Body of pancreas (tissue), 4 donors: ENCODE measurements around the gene C16orf95. TPM values are rescaled to one million over a fixed set of nuclear protein-coding genes. Genes with fewer than 3 reads are reported as not detected.

Source experiments
- ATAC-seq: fragments of 150-250 bp; one replicate; pipeline ENCODE4 v1.9.1; 2016
- DNase-seq, 4 donors: peaks; one replicate each; pipeline ENCODE4 v3.0.0-alpha.2; 2019
- H3K27ac ChIP-seq, 4 donors: fragments of 200-600 bp; sonication (generic); 1 replicate in 3 of 4; 2 replicates in 1 of 4; pipeline versions ENCODE4 v1.5.1 to v1.6.1; 2016 to 2019; ENCODE audit warnings: mild to moderate bottlenecking in 1 of 4, mixed read lengths in 1 of 4, moderate library complexity in 1 of 4
- H3K27me3 ChIP-seq, 2 donors: fragments of 200-600 bp; sonication (generic); one replicate each; pipeline ENCODE4 v1.6.0; 2016; ENCODE audit warnings: mild to moderate bottlenecking in 1 of 2
- H3K36me3 ChIP-seq, 2 donors: fragments of 200-600 bp; sonication (generic); replicated peaks in 1 of 2; 2 replicates each; pipeline ENCODE4 v1.5.1; 2016; ENCODE audit warnings: low read depth in 2 of 2; ENCODE audit not compliant: insufficient read depth in 1 of 2
- H3K4me1 ChIP-seq: fragments of 200-600 bp; sonication (generic); one replicate; pipeline ENCODE4 v1.6.0; 2016
- H3K4me3 ChIP-seq, 2 donors: fragments of 200-600 bp; sonication (generic); 1 replicate in 1 of 2; 2 replicates in 1 of 2; pipeline ENCODE4 v1.5.1; 2016 to 2019
- H3K9me3 ChIP-seq, 3 donors: fragments of 200-600 bp; sonication (generic); 1 replicate in 2 of 3; 2 replicates in 1 of 3; pipeline ENCODE4 v1.5.1; 2016
- POLR2A ChIP-seq, 3 donors: fragments of 450-650 bp; IDR thresholded peaks; one replicate each; pipeline ENCODE4 v1.6.1; 2016; ENCODE audit warnings: antibody characterized with exemption in 3 of 3, mild to moderate bottlenecking in 2 of 3
- WGBS, 2 donors: methylation state at CpG; one replicate each; pipeline ENCODE4 v1.1.5; 2017; 5-methylcytosine and 5-hydroxymethylcytosine counted together
- intact Hi-C: fragments of 100-400 bp; cut with DNase I; formaldehyde crosslinking; loops from one replicate; pipeline ENCODE4 v1.15.1; 2023
- total RNA-seq, 2 donors: library from RNA; depleted of rRNA; stranded (reverse); fragments of >200 nt; gene quantifications; one replicate each; pipeline ENCODE4 v1.1.0, GENCODE V29; 2016
- TF ChIP-seq, protein P1 (sequence below), 7 experiments: fragments of 450-650 bp in 4 of 7; fragments of 200-600 bp in 3 of 7; sonication (generic) in 3 of 7; IDR thresholded peaks; one replicate each; pipeline ENCODE4 v1.5.1; 2016 to 2019; ENCODE audit warnings: antibody characterized with exemption in 7 of 7

Gene C16orf95
- total RNA-seq, 2 donors from 2014 or later: 1.3 to 2.0 TPM

GRCh38 chr16:87337262-87337771 lies 20.1 kb upstream of the C16orf95 start:
- TF ChIP-seq POLR2A (IDR thresholded peaks at IDR 0.05): no peak
- TF ChIP-seq, protein P1, sequence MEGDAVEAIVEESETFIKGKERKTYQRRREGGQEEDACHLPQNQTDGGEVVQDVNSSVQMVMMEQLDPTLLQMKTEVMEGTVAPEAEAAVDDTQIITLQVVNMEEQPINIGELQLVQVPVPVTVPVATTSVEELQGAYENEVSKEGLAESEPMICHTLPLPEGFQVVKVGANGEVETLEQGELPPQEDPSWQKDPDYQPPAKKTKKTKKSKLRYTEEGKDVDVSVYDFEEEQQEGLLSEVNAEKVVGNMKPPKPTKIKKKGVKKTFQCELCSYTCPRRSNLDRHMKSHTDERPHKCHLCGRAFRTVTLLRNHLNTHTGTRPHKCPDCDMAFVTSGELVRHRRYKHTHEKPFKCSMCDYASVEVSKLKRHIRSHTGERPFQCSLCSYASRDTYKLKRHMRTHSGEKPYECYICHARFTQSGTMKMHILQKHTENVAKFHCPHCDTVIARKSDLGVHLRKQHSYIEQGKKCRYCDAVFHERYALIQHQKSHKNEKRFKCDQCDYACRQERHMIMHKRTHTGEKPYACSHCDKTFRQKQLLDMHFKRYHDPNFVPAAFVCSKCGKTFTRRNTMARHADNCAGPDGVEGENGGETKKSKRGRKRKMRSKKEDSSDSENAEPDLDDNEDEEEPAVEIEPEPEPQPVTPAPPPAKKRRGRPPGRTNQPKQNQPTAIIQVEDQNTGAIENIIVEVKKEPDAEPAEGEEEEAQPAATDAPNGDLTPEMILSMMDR (IDR thresholded peaks at IDR 0.05): no peak
- H3K9me3 ChIP-seq: no peaks in the 10 kb centered on the region
- H3K36me3 ChIP-seq: peaks cover 7 to 18% of the 10 kb centered on the region in 2 donors
- no peaks in the 10 kb centered on the region for H3K27me3 ChIP-seq
- H3K4me1 ChIP-seq: no peaks in the 10 kb centered on the region
- WGBS, 2 donors: 75 to 86% methylated on average over 15 to 16 of the region's 16 CpGs
- H3K4me3 ChIP-seq: no peak overlapping the region
- DNase-seq: no peak
- intact Hi-C loops: no loop called here
- ATAC-seq: no peak
- H3K27ac ChIP-seq: no peak overlapping the region

DNA sequence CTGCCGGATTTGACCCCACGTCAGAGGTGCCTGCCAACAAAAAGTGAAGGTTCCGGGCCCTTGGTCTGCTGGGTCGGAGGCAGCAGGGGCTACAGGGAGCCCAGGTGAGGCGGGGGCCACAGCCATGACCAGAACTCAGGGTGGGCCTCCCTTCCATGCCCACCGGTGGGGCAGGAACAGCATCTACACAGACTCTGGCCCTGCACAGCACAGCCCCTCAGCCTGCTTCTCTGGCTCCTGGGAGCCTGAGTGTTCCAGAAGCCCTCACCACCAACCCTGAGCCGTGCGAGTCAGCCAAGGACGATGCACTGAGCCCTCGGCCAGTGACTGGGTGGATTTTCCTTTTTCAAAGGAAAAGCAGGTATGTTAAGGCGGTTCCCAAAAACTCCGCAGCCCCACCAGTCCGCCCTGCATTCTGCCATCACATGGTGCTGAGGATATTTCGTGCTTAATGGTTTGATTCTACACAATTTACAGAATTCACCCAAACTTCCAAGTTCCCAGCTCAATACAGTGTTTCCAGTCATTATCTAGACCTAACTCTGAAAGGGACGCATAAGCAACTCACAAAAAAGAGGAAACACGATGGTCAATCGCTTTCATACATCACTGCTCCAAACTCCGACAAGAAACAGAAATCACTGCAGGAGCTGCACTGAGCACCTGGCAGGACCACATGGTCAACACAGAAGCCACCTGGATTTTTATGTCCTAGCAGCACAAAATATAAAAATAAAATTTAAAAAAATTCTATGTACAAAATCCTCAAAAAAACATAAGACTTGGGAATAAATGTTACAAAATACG lies 19.4 kb upstream of the C16orf95 start:
- Histone ChIP-seq H3K36me3 (peaks cover under 1 to 12% of the 10 kb centered on the region in 2 donors), H3K4me3 (no peak overlapping the region), H3K27me3 (no peaks in the 10 kb centered on the region), H3K27ac (no peak overlapping the region), H3K4me1 (no peaks in the 10 kb centered on the region), H3K9me3 (no peaks in the 10 kb centered on the region)
- WGBS, 2 donors: 79 to 98% methylated on average over 16 to 19 of the region's 19 CpGs
- intact Hi-C loops: no loop called here
- no peak for TF ChIP-seq POLR2A (IDR thresholded peaks at IDR 0.05)
- TF ChIP-seq, protein P1 (IDR thresholded peaks at IDR 0.05): no peak
- no peak for ATAC-seq
- DNase-seq: no peak

GRCh38 chr16:87335625-87336433 lies 18.6 kb upstream of the C16orf95 start:
- H3K27ac ChIP-seq: no peak overlapping the region
- 87% methylated on average over 9 to 19 of the region's 19 CpGs for WGBS, 2 donors
- no peak for TF ChIP-seq POLR2A (IDR thresholded peaks at IDR 0.05)
- TF ChIP-seq, protein P1 (IDR thresholded peaks at IDR 0.05): no peak
- H3K27me3 ChIP-seq: no peaks in the 10 kb centered on the region
- H3K4me1 ChIP-seq: no peaks in the 10 kb centered on the region
- no peak for DNase-seq
- intact Hi-C loops: no loop called here
- no peaks in the 10 kb centered on the region for H3K9me3 ChIP-seq
- H3K4me3 ChIP-seq: no peak overlapping the region
- peaks cover 0 to 16% of the 10 kb centered on the region in 2 donors for H3K36me3 ChIP-seq
- ATAC-seq: no peak

DNA sequence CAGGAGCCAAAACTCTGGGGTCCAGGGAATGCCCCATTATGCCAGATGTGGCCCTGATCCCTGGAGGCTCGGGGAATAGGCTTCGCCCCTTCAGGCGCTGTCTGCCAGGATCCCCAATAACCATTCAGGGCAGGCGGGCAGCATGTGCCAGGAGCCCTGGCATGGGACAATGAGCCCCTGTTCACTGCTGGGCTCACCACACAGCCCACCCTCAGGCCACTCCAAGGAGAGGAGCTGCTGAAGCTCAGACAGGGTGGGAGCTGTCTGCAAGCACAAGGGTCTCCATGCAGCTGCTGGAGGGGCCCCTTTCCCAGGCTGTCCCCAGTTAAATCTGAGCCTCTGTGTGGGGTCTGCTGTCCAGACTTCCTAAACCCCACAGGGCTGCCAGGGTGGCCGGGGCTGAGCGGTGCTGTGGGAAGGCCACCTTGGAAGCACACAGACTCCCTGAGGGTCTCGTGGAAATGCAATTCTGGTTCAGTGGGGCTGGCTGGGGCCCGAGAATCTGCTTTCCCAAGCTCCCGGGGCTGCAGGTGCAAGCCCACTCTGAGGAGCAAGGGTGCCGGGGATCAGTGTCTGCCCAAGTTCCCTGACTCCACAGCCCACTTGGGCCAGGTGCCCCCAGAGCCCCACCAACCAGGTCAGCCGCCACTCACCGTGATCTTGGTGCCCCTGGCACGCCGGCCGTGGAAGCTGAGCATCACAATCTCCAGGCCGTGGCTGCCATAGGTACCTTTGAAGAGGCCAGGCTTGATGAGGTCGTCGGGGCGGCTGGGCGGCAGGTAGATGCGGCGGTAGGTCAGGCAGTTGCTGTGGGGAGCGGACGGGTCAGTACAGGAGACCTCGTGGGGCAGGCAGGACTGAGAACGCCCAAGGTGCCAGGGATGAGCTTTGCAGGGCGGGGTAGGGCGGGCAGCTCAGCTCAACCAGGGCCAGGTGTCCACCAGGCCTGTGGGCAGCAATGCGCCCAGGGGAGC lies 17.7 kb upstream of the C16orf95 start:
- no peak for TF ChIP-seq POLR2A (IDR thresholded peaks at IDR 0.05)
- TF ChIP-seq, protein P1 (IDR thresholded peaks at IDR 0.05): no peak
- ATAC-seq: no peak
- Histone ChIP-seq H3K4me1 (no peaks in the 10 kb centered on the region), H3K36me3 (peaks cover 0 to 19% of the 10 kb centered on the region in 2 donors), H3K27me3 (no peaks in the 10 kb centered on the region), H3K4me3 (no peak overlapping the region), H3K27ac (no peak overlapping the region), H3K9me3 (no peaks in the 10 kb centered on the region)
- intact Hi-C loops: no loop called here
- DNase-seq: no peak
- 90 to 94% methylated on average over 17 to 29 of the region's 29 CpGs for WGBS, 2 donors
